Stimulated activated CD8-positive, alpha-beta memory T cell treated with anti-CD3 and anti-CD28 coated beads, Interleukin-7, amount 100 ng/mL, for 24 hours (primary cell): ENCODE measurements around the gene CDH13.

ENCODE experiments used
- DNase-seq: peaks from one replicate; pipeline ENCODE4 v3.0.0-alpha.2; 2020; ENCODE audit warnings: low read depth

Gene CDH13

GRCh38 chr16:82653550-82654511 lies 27.1 kb downstream of the CDH13 start:
- no peak for DNase-seq

DNA sequence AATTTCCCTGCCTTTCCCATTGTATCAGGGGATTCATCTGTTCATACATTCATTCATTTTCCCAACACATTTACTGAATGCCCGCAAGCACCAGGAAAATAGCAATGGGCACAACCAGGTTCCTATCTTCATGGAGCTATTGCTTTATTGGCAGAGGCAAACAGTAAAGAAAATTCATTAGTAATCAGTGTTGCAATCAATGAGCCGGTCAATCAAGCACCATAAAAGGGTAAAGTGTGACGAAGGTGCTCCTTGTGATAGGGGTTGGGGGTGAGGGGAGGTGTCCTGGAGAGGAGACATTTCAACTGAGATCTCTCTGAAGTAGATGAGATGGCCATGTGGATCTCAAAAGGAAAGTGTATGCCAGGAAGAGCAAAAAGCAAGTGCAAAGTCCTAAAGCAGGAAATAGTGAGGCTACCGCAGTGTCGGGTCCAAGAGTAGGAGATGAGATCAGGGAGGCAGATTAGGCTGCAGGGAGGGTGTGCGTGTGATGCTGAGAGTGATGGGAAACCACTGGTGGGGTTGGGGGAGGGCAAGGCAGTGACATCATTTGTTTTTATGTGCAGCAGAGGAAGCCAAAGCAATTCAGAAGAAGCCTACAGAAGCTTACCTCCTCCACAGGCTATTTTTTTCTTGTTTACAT lies 28.4 kb downstream of the CDH13 start:
- DNase-seq = peak; percentile 41

GRCh38 chr16:82655720-82656490 lies 29.1 kb downstream of the CDH13 start:
- no peak for DNase-seq

- no peak for DNase-seq
These were observed 30.5 kb downstream of the CDH13 start for GRCh38 chr16:82657239-82657638.

DNA sequence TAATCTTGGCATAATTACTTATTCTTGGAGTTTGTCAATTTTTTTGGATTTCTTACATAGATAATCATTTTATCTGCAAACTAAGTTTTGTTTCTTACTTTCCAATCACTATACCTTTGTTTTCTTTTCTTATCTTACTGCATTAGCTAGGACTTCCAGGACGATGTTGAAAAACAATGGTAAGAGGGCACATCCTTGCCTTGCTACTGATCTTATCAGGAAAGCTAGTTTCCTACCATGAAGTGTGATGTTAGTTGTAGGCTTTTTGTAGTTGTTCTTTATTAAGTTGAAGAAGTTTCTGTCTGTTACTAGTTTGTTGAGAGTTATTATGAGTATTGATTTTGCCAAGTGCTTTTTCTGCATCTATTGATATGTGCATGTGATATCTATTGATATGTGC lies 31.0 kb downstream of the CDH13 start:
- no peak for DNase-seq

- DNase-seq = no peak
These were observed 32.0 kb downstream of the CDH13 start for GRCh38 chr16:82658796-82659195.

DNA sequence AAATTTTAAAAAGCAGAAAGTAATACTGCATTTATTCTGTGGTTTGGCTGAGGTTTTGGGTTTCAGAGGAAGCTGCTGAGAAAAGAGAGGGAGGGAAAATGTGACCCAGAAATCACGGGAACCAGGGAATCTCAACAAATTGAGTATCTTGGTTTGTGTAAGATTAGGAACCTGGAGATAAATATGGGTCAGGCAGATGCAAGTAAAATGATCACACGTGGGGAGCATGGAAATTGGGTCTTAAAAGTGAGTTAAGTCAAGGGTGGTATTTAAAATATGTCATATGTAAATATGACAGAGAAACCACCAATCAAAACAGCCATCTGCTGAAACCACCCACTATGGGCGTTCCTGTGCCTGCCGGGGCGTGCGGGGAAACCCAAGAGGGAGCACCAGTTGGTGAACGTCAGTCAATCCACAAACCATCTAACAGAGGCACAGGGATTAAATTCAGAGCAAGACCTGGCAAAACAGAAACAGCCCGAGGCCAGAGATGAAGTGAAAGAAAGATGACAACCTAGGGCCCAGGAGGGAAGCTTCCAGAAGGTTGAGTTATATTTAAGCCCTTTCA lies 33.4 kb downstream of the CDH13 start:
- DNase-seq = no peak

- no peak for DNase-seq
These were observed 34.2 kb downstream of the CDH13 start for GRCh38 chr16:82660966-82661365.

DNA sequence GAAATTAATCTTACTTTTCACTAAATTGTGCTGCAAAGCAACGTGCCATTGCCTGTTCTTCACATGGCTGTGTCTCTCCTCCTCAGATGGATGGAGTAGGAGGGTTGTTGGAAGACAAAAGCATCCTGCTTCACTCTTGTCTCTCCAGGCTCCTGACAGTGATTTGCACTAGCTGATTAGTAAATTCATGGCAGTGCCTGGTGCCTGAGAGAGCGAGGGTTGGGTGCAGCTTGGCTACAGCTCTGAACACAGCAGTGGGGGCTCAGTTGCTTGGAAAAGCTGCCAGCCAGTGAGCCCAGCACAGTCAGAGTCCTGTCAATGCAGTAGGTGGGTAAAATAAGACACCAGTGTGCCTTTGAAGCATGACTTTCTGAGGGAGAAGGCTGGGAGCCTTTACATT lies 37.4 kb downstream of the CDH13 start:
- no peak for DNase-seq

DNA sequence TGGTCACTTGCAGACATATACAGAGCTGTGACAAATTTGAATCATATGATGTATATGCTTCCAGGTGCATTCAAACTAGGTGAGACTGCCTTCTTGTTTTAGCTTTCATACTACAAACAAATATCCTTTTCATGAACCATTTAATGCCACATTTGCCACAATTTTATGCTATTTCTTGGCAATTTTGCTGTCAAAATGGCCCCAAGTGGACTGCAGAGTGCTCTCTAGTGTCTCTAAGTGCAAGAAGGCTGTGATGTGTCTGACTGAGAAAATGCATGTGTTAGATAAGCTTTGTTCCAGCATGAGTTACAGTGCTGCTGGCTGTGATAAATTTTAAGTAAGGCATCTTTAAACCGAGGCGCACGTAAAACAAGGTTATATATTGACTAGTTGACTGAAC lies 38.3 kb downstream of the CDH13 start:
- no peak for DNase-seq

GRCh38 chr16:82667437-82667836 lies 40.7 kb downstream of the CDH13 start:
- DNase-seq = no peak

GRCh38 chr16:82668094-82668493 lies 41.3 kb downstream of the CDH13 start:
- DNase-seq = no peak

GRCh38 chr16:82671741-82672140 lies 45.0 kb downstream of the CDH13 start:
- DNase-seq = no peak

- DNase-seq = no peak
These were observed 45.9 kb downstream of the CDH13 start for GRCh38 chr16:82672676-82673075.

- no peak for DNase-seq
These were observed 48.5 kb downstream of the CDH13 start for GRCh38 chr16:82675300-82675699.

GRCh38 chr16:82681592-82681991 lies 54.8 kb downstream of the CDH13 start:
- DNase-seq = no peak

DNA sequence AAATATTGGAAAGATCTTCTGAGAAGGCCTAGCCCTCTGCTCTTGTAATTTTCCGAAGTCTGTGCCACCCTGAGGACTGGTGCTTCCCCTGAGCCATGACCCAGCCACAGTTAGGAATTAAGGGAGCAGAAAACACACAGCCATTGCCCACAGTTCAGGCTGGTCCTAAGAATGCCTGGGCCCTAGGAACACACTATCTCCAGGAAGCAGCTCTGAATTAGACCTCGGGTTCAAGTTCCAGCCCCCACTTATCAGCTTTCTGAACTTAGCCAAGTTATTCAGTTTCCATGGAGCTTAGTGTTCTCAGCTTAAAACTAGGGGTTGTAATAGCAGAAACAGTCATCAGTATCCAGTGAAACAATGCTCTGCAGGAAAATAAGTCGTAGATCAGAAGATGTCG lies 56.0 kb downstream of the CDH13 start:
- DNase-seq = no peak

DNA sequence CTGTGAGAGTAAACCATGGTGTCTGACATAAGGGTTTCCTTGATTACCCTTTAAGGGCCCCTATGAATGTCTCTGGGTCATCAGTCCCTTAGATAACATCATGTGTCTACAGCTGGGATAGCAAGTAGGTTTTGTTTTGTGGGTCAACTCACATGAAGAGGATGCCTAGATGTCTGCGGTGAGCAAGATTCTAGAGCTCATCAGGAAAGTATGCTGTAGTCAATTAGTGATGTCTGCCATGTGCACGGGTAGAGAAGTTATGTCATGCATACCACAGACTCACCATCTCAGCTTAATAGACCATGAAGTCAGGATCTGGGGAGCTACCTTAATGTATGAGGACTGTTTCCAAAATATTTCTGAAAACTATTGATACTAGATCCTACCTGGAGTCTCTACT lies 57.5 kb downstream of the CDH13 start:
- DNase-seq = no peak

- no peak for DNase-seq
These were observed 58.8 kb downstream of the CDH13 start for GRCh38 chr16:82685526-82685925.

DNA sequence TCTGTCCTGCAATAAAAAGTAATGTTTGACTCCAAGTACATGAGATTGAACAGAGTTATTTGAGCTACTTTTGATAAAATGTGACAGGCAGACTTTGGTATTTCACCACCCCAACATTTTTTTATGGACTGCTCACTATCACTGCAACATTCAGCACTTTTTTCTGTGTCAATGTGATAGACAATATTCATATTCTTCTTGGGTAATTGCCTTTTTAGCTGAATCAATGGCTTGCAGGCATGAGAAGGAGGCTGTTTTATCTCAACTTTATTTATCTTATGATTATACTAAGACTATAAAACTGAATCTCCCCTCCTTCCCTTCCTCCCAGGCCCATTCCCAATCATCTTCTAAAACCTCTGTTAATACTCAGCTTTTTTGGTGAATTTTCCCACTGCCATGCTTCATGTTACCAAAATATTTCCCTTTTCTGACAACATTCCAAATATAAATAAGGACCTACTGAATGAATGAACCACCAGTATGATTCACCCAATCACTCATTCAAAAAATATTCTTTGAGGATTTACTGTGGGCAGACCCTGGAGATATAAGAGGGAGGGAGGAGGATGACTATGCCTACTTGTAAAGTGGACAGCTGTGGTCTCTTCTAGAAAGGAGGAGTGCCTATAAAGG lies 67.6 kb downstream of the CDH13 start:
- no peak for DNase-seq

GRCh38 chr16:82695806-82696205 lies 69.0 kb downstream of the CDH13 start:
- DNase-seq = no peak

DNA sequence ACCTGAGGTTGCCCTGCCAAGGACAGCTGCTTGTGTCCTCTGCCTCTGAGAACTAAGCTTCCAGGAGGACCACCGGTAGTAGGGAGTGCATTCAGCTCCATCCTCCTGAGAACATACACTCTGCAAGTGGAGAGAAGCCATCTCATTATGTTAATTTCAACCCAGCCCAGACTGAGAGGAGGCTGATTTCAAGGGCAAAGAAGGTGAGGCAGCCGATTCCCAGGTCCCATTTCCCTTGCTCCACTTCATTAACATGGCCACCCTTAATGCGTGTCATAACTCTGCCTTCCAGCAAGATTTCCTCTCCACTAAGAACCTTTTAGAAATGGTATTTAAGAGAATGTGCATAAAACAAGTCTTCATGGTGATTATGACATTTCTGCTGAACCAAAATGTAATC lies 72.5 kb downstream of the CDH13 start:
- DNase-seq = no peak
